SU-DHL-6 (cell line): ENCODE data around the gene SNRNP48.

Source experiments
- H2AFZ ChIP-seq: fragments of 200-600 bp; sonication (generic); 2 replicates; pipeline ENCODE4 v1.6.1; 2014; ENCODE audit warnings: low read depth, mild to moderate bottlenecking, moderate library complexity, mixed read lengths, antibody characterized with exemption, low read length; ENCODE audit not compliant: severe bottlenecking
- H3F3A ChIP-seq: fragments of 200-600 bp; shearing (Covaris generic); 2 replicates; pipeline ENCODE4 v1.6.0; 2016; ENCODE audit warnings: antibody characterized with exemption, mild to moderate bottlenecking; ENCODE audit not compliant: insufficient read depth
- H3K27ac ChIP-seq: fragments of 200-600 bp; sonication (generic); 2 replicates; pipeline ENCODE4 v1.5.1; 2016; ENCODE audit warnings: low read depth, mild to moderate bottlenecking, low read length, moderate library complexity, mixed read lengths
- H3K27me3 ChIP-seq: fragments of 200-600 bp; sonication (generic), shearing (Covaris generic); 2 replicates; pipeline ENCODE4 v1.6.0; 2014; ENCODE audit warnings: mild to moderate bottlenecking, low read length
- H3K36me3 ChIP-seq: fragments of 200-600 bp; sonication (generic); 2 replicates; pipeline ENCODE4 v1.6.1; 2014; ENCODE audit warnings: mild to moderate bottlenecking, low read length, mixed read lengths
- H3K4me2 ChIP-seq: fragments of 300-600, 200-600 bp; shearing (Covaris generic), sonication (generic); 2 replicates; pipeline ENCODE4 v1.6.0; 2014; ENCODE audit warnings: low read length, low read depth, mild to moderate bottlenecking; ENCODE audit not compliant: poor library complexity, severe bottlenecking
- H3K4me3 ChIP-seq: fragments of 200-600 bp; sonication (generic); 2 replicates; pipeline ENCODE4 v1.5.1; 2014; ENCODE audit warnings: antibody characterized with exemption, low read length, mild to moderate bottlenecking, mixed read lengths; ENCODE audit not compliant: insufficient read depth, poor library complexity, severe bottlenecking
- H3K79me2 ChIP-seq: fragments of 200-600 bp; sonication (generic); 2 replicates; pipeline ENCODE4 v1.6.1; 2014; ENCODE audit warnings: mild to moderate bottlenecking, low read length, moderate library complexity; ENCODE audit not compliant: insufficient read depth
- H3K9ac ChIP-seq: fragments of 200-600 bp; sonication (generic); 2 replicates; pipeline ENCODE4 v1.7.0; 2014; ENCODE audit warnings: mild to moderate bottlenecking, low read length
- H3K9me2 ChIP-seq: fragments of 200-600 bp; sonication (generic); replicated peaks from 2 replicates; pipeline ENCODE4 v1.6.1; 2014; ENCODE audit warnings: low read length; ENCODE audit not compliant: insufficient read depth
- H3K9me3 ChIP-seq: fragments of 200-600 bp; sonication (generic); 2 replicates; pipeline ENCODE4 v1.6.1; 2014; ENCODE audit warnings: low read length, mixed read lengths; ENCODE audit not compliant: insufficient read depth
- H4K20me1 ChIP-seq: fragments of 200-600 bp; sonication (generic); 2 replicates; pipeline ENCODE4 v1.6.1; 2014; ENCODE audit warnings: low read depth, mild to moderate bottlenecking, antibody characterized with exemption, low read length, moderate library complexity, mixed read lengths
- CTCF ChIP-seq: fragments of 200-600 bp; sonication (generic); IDR thresholded peaks from one replicate; pipeline ENCODE4 v1.5.1; 2017; ENCODE audit warnings: antibody characterized with exemption, mild to moderate bottlenecking, low read length, moderate library complexity; ENCODE audit not compliant: insufficient read depth, poor library complexity, severe bottlenecking
- EZH2phosphoT487 ChIP-seq: fragments of 200-600 bp; sonication (generic), shearing (Covaris generic); conservative IDR thresholded peaks from 2 replicates; pipeline ENCODE4 v1.6.1; 2018; ENCODE audit warnings: mild to moderate bottlenecking, antibody characterized with exemption, low read length, moderate library complexity, mixed read lengths

Gene SNRNP48

GRCh38 chr6:7566107-7566506 is 23.9 kb upstream of the SNRNP48 start:
- Histone ChIP-seq H2AFZ (no peak overlapping the region), H3K9ac (no peak overlapping the region), H3K27me3 (no peaks in the 10 kb centered on the region), H3K79me2 (no peaks in the 10 kb centered on the region), H3F3A (no peaks in the 10 kb centered on the region), H3K4me3 (no peak overlapping the region), H3K9me3 (no peaks in the 10 kb centered on the region), H4K20me1 (no peaks in the 10 kb centered on the region), H3K36me3 (no peaks in the 10 kb centered on the region), H3K9me2 (no peaks in the 10 kb centered on the region), H3K4me2 (no peak overlapping the region), H3K27ac (no peak overlapping the region)
- TF ChIP-seq EZH2phosphoT487 (no peak), CTCF (no peak)

- H3K9me3 ChIP-seq, result no peaks in the 10 kb centered on the region
- no peaks in the 10 kb centered on the region for H3K79me2 ChIP-seq
- H3K4me2 ChIP-seq, result no peak overlapping the region
- H3K9me2 ChIP-seq, result no peaks in the 10 kb centered on the region
- no peaks in the 10 kb centered on the region for H3F3A ChIP-seq
- H3K9ac ChIP-seq, result no peak overlapping the region
- H3K36me3 ChIP-seq, result no peaks in the 10 kb centered on the region
- H2AFZ ChIP-seq, result no peak overlapping the region
- H3K4me3 ChIP-seq, result no peak overlapping the region
- H4K20me1 ChIP-seq, result no peaks in the 10 kb centered on the region
- H3K27me3 ChIP-seq, result no peaks in the 10 kb centered on the region
- TF ChIP-seq EZH2phosphoT487 (no peak), CTCF (no peak)
- H3K27ac ChIP-seq, result no peak overlapping the region
Measured at GRCh38 chr6:7566617-7567173, 23.3 kb upstream of the SNRNP48 start.

GRCh38 chr6:7568021-7568420 is 22.0 kb upstream of the SNRNP48 start:
- no peaks in the 10 kb centered on the region for H3F3A ChIP-seq
- no peak overlapping the region for H3K9ac ChIP-seq
- H3K36me3 ChIP-seq, result no peaks in the 10 kb centered on the region
- no peaks in the 10 kb centered on the region for H3K9me3 ChIP-seq
- H3K4me2 ChIP-seq, result no peak overlapping the region
- no peak overlapping the region for H2AFZ ChIP-seq
- no peak overlapping the region for H3K4me3 ChIP-seq
- H3K79me2 ChIP-seq, result no peaks in the 10 kb centered on the region
- TF ChIP-seq CTCF (no peak), EZH2phosphoT487 (no peak)
- no peaks in the 10 kb centered on the region for H4K20me1 ChIP-seq
- H3K27ac ChIP-seq, result no peak overlapping the region
- no peaks in the 10 kb centered on the region for H3K27me3 ChIP-seq
- H3K9me2 ChIP-seq, result no peaks in the 10 kb centered on the region
